ENCODE results near the gene RNF187.

GRCh38 chr1:228452194-228453021 lies 34.8 kb upstream of the RNF187 start:
- TF ChIP-seq, protein P1, sequence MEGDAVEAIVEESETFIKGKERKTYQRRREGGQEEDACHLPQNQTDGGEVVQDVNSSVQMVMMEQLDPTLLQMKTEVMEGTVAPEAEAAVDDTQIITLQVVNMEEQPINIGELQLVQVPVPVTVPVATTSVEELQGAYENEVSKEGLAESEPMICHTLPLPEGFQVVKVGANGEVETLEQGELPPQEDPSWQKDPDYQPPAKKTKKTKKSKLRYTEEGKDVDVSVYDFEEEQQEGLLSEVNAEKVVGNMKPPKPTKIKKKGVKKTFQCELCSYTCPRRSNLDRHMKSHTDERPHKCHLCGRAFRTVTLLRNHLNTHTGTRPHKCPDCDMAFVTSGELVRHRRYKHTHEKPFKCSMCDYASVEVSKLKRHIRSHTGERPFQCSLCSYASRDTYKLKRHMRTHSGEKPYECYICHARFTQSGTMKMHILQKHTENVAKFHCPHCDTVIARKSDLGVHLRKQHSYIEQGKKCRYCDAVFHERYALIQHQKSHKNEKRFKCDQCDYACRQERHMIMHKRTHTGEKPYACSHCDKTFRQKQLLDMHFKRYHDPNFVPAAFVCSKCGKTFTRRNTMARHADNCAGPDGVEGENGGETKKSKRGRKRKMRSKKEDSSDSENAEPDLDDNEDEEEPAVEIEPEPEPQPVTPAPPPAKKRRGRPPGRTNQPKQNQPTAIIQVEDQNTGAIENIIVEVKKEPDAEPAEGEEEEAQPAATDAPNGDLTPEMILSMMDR (IDR thresholded peaks at IDR 0.05; ENCODE audit: poor library complexity): no peak
- no peak for TF ChIP-seq EZH2 (IDR thresholded peaks at IDR 0.05; ENCODE audit: borderline replicate concordance)

Measured in hepatocyte (in vitro differentiated cells).